ENCODE data around the gene TFIP11. TPM values are rescaled to one million over a fixed set of nuclear protein-coding genes. Genes with fewer than 3 reads are reported as not detected.

TFIP11 gene
- total and polyA plus RNA-seq, 2 of the 8 experiments (the other 6 are each of a cell fraction or from before 2014, with no cell fraction given), result 18.1 to 28.3 TPM

DNA sequence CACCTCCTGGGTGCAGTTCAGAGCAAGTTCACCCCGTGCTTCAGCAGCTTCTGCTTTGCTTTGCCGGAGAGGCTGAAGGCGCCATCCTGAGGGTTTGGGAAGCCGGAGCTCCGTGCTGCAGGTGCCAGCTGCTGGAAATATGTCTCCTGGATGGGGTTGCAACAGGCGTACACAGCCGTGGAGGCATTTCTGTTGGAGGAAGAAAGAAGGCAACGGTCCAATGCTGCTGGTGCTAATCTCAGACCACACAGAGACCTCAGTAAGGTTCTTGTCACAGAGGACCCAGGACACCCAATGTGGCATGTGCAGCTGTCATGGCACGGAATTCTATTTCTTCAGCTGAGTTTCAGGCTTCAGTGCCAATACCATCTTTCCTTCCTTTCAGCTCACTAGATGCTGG, 59.1 kb downstream of the TFIP11 start:
- 96% methylated on average over 7 of the region's 9 CpGs; no CpG with 5 or more reads in 1 of the 2 experiments for WGBS, 2 experiments (ENCODE audit: extremely low coverage in 1 of 2, insufficient coverage in 1 of 2, insufficient read length in 1 of 2, insufficient replicate concordance in 2 of 2, low coverage in 1 of 2, low lambda C conversion rate in 2 of 2, missing lambda C conversion rate in 1 of 2)
- no peak overlapping the region for H2BK15ac ChIP-seq (ENCODE audit: low read length)
- H3K14ac ChIP-seq (ENCODE audit: insufficient read length), result no peak overlapping the region
- no peak overlapping the region for H3K9ac ChIP-seq (replicated peaks in 1 of 4; ENCODE audit: extremely low read depth in 1 of 4, low read depth in 3 of 4, low read length in 3 of 4)
- H2BK120ac ChIP-seq (replicated peaks; ENCODE audit: low read depth, low read length), result no peak overlapping the region
- H2AK5ac ChIP-seq (ENCODE audit: low read depth, low read length), result no peak overlapping the region
- H3K79me1 ChIP-seq (ENCODE audit: low read depth, low read length), result no peaks in the 10 kb centered on the region
- no peak overlapping the region for H3K4ac ChIP-seq (replicated peaks; ENCODE audit: insufficient read length, low read depth, low read length)
- no peaks in the 10 kb centered on the region for H3K79me2 ChIP-seq (ENCODE audit: control insufficient read depth in 1 of 2, insufficient read depth in 2 of 2, low read length in 2 of 2)
- CTCF ChIA-PET (ENCODE audit: partially characterized antibody), result interaction anchor here (0.8 to 3.2 kb wide), 7 partner anchors 8 to 86 kb away, joined by 3 to 19 read pairs (median 4); no protein-coding TSS in a partner anchor
- no peak overlapping the region for H4K8ac ChIP-seq (ENCODE audit: extremely low read depth, insufficient read depth, low read length)
- H3K4me2 ChIP-seq (ENCODE audit: insufficient read depth in 1 of 2, low read depth in 2 of 2, low read length in 2 of 2), result no peak overlapping the region
- no peak overlapping the region for H3K18ac ChIP-seq (ENCODE audit: extremely low read depth, low read length)
- peaks cover 0 to 5% of the 10 kb centered on the region in 2 experiments for H4K20me1 ChIP-seq (replicated peaks in 1 of 2; ENCODE audit: control insufficient read depth in 1 of 2, insufficient read depth in 2 of 2, low read length in 2 of 2)
- H3K27me3 ChIP-seq (replicated peaks in 1 of 4; ENCODE audit: control insufficient read depth in 3 of 4, extremely low read depth in 1 of 4, insufficient read depth in 3 of 4, low read length in 3 of 4), result no peaks in the 10 kb centered on the region
- no peaks in the 10 kb centered on the region for H3K4me1 ChIP-seq (replicated peaks in 1 of 4; ENCODE audit: control insufficient read depth in 3 of 4, insufficient read depth in 4 of 4, low read length in 3 of 4)
- no peak overlapping the region for H2BK20ac ChIP-seq (ENCODE audit: low read length)
- H3K56ac ChIP-seq (replicated peaks; ENCODE audit: insufficient read length, low read depth, low read length), result no peak overlapping the region
- H3K27ac ChIP-seq (ENCODE audit: low read depth, low read length), result no peak overlapping the region
- no peak for TF ChIP-seq ZNF274 (IDR thresholded peaks at IDR 0.05; ENCODE audit: borderline replicate concordance, extremely low read depth, low read length)
- TF ChIP-seq SIRT6 (IDR thresholded peaks at IDR 0.05; ENCODE audit: low read length), result no peak
- H3K23me2 ChIP-seq (ENCODE audit: low read depth, low read length), result no peaks in the 10 kb centered on the region
- H3K4me3 ChIP-seq (ENCODE audit: extremely low read depth in 1 of 4, insufficient read depth in 2 of 4, low read depth in 3 of 4, low read length in 4 of 4), result no peak overlapping the region
- DNase-seq (ENCODE audit: low read depth in 1 of 2, low spot score in 2 of 2) (no peak), FAIRE-seq (no peak)
- no peak overlapping the region for H3K23ac ChIP-seq (ENCODE audit: insufficient read length)
- H3K36me3 ChIP-seq (ENCODE audit: control insufficient read depth in 2 of 4, insufficient read depth in 4 of 4, low read length in 3 of 4), result peaks cover 4 to 47% (median 15%) of the 10 kb centered on the region in 4 experiments; a peak in 6 of 8 replicates
- H2AFZ ChIP-seq (ENCODE audit: low read length), result no peak overlapping the region
- H4K5ac ChIP-seq (ENCODE audit: insufficient read length, low read depth, low read length), result no peak overlapping the region
- POLR2A ChIA-PET (ENCODE audit: partially characterized antibody), result interaction anchor here (1.8 kb wide), 1 partner anchor 29 kb away, joined by 7 read pairs; no protein-coding TSS in a partner anchor
- no peaks in the 10 kb centered on the region for H3K9me3 ChIP-seq (ENCODE audit: insufficient read depth in 2 of 2, low read depth in 1 of 2, low read length in 1 of 2)
- no peak overlapping the region for H4K91ac ChIP-seq (replicated peaks; ENCODE audit: insufficient read length, low read length)
- no peak overlapping the region for H2BK12ac ChIP-seq (ENCODE audit: low read depth, low read length)
- no peak overlapping the region for H2BK5ac ChIP-seq (ENCODE audit: low read depth, low read length)
